SU-DHL-6 (cell line): ENCODE results near the gene ALOXE3.

Source experiments
- EZH2phosphoT487 ChIP-seq: fragments of 200-600 bp; sonication (generic), shearing (Covaris generic); conservative IDR thresholded peaks from 2 replicates; pipeline ENCODE4 v1.6.1; 2018; ENCODE audit warnings: mild to moderate bottlenecking, antibody characterized with exemption, low read length, moderate library complexity, mixed read lengths
- TF ChIP-seq, protein P1 (sequence below): fragments of 200-600 bp; sonication (generic); IDR thresholded peaks from one replicate; pipeline ENCODE4 v1.5.1; 2017; ENCODE audit warnings: antibody characterized with exemption, mild to moderate bottlenecking, low read length, moderate library complexity; ENCODE audit not compliant: insufficient read depth, poor library complexity, severe bottlenecking

DNA sequence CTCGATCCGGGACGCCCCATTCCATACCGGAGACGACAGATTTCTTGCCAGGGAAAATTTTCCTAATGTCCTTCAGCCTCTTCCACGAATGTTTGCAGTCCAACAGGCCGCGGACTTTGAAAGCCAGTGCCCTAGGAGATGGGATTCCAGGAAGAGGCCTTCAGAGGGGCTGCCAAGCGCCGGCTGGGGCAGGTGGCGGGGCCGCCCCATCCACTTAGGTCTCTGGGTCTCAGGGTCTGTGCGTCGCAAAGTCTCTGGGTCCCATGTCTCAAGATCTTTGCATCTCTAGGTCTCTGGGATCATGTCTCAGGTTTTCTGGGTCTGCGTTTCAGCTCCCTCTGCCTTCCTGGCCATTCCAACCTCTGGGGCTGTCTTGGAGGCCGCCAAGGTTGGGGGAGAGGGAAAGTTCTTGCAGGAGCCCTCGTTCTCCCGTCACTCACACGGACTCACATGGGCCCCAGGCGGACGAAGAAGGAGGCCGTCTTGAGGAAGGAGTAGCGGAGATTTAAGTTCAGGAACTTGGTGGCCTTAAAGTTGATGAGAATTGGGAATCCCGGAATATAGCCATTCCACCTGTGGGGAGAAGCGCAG, 38.0 kb downstream of the ALOXE3 start:
- TF ChIP-seq, protein P1, sequence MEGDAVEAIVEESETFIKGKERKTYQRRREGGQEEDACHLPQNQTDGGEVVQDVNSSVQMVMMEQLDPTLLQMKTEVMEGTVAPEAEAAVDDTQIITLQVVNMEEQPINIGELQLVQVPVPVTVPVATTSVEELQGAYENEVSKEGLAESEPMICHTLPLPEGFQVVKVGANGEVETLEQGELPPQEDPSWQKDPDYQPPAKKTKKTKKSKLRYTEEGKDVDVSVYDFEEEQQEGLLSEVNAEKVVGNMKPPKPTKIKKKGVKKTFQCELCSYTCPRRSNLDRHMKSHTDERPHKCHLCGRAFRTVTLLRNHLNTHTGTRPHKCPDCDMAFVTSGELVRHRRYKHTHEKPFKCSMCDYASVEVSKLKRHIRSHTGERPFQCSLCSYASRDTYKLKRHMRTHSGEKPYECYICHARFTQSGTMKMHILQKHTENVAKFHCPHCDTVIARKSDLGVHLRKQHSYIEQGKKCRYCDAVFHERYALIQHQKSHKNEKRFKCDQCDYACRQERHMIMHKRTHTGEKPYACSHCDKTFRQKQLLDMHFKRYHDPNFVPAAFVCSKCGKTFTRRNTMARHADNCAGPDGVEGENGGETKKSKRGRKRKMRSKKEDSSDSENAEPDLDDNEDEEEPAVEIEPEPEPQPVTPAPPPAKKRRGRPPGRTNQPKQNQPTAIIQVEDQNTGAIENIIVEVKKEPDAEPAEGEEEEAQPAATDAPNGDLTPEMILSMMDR: no peak
- no peak for TF ChIP-seq EZH2phosphoT487
